Lower leg skin (tissue), 4 donors: ENCODE results near the gene AQP3. TPM values are rescaled to one million over a fixed set of nuclear protein-coding genes. Genes with fewer than 3 reads are reported as not detected.
"Not testable (repeated sequence)": the region's sequence is repeated elsewhere in the genome, so short reads cannot be mapped to it uniquely, and the experiment has no call there.

Source experiments
- DNase-seq, 2 donors: peaks; one replicate each; pipeline ENCODE4 v3.0.0-alpha.2; 2019; ENCODE audit warnings: low spot score in 2 of 2
- H3K4me3 ChIP-seq: fragments of 200-600 bp; sonication (generic); 2 replicates; pipeline ENCODE4 v1.5.1; 2017; ENCODE audit warnings: mild to moderate bottlenecking, low read depth; ENCODE audit not compliant: poor library complexity, severe bottlenecking
- CTCF ChIP-seq, 3 donors: fragments of 450-650 bp; IDR thresholded peaks; one replicate each; pipeline ENCODE4 v1.5.1; 2016; ENCODE audit warnings: antibody characterized with exemption in 3 of 3, mild to moderate bottlenecking in 3 of 3, moderate library complexity in 2 of 3
- POLR2A ChIP-seq, 2 donors: fragments of 450-650 bp; IDR thresholded peaks; one replicate each; pipeline ENCODE4 v1.6.1; 2016 to 2017; ENCODE audit warnings: antibody characterized with exemption in 2 of 2, mild to moderate bottlenecking in 1 of 2, moderate library complexity in 1 of 2
- WGBS, 2 donors: methylation state at CpG; one replicate each; pipeline ENCODE4 v1.1.5; 2018; 5-methylcytosine and 5-hydroxymethylcytosine counted together
- intact Hi-C: fragments of 100-400 bp; cut with DNase I; formaldehyde crosslinking; loops from one replicate; pipeline ENCODE4 v1.15.0; 2023; ENCODE audit warnings: low total_unique reads
- total RNA-seq, 4 donors: library from RNA; depleted of rRNA; stranded (reverse); fragments of >200 nt; gene quantifications; one replicate each; pipeline ENCODE4 v1.1.0, GENCODE V29; 2016

The AQP3 gene
- total RNA-seq, 4 donors from 2014 or later = 728 to 1,697 (median 1,073) TPM

DNA sequence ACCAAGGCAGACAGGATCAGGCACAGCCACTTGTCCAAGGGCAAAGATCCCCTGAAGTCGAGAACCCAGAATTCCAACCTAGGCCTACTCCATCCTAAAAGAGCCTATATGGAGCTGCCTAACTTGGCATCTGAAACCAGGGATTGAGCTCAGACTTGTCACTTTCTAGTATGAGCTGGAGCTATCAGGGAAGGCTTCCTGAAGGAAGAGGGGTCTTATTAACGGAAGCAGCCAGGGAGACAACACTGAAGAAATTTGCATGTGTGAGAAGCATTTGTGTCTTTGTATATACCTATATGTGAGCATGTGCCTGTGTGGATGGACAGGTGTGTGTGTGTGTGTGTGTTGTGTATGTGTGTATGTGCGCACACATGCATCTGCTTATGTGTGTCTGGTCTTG, 40.3 kb downstream of the AQP3 start:
- DNase-seq = no peak
- intact Hi-C loops = no loop called here
- WGBS, 2 donors = 88 to 94% methylated on average over 3 of the region's 3 CpGs
- no peak overlapping the region for H3K4me3 ChIP-seq
- TF ChIP-seq POLR2A (IDR thresholded peaks at IDR 0.05) (no peak), CTCF (IDR thresholded peaks at IDR 0.05) (no peak)

DNA sequence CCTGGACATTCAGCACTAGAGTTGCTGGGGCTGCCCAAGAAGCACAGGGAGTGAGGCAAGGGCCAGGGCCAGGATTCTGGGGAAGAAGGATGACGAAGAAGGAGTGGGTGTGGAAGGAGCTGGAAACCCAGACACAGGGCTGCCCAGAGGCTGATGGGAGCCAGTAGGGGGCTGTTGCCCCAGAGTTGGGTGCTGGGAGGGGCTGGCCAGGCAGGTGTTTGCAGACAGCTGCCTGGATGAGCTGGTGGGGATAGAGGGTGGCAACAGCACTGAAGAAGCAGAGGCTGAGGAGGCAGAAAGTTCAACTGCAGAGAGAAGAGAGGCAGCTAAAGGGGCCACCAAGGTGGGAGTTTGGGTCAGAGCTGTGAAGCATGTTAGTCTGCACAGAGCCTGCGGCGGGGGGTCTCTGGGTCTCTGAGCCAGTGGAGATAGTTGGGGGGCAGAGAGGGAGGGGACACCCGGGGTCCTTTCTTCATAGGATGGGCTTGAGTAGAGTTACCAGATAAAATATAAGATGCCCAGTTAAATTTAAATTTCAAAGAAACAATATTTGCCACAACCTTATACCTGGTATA, 42.5 kb downstream of the AQP3 start:
- TF ChIP-seq CTCF (IDR thresholded peaks at IDR 0.05) (no peak), POLR2A (IDR thresholded peaks at IDR 0.05) (no peak)
- no peak overlapping the region for H3K4me3 ChIP-seq
- WGBS, 2 donors = 69 to 86% methylated on average over 4 of the region's 4 CpGs
- DNase-seq = no peak
- intact Hi-C loops = loop anchor here (5.0 kb wide), 1 partner anchor 62 kb away; no protein-coding TSS in a partner anchor

- no peak for DNase-seq
- WGBS, 2 donors = 76 to 79% methylated on average over 17 of the region's 17 CpGs
- intact Hi-C loops = loop anchor here (5.0 kb wide), 1 partner anchor 63 kb away; no protein-coding TSS in a partner anchor
- TF ChIP-seq CTCF (IDR thresholded peaks at IDR 0.05) (no peak), POLR2A (IDR thresholded peaks at IDR 0.05) (no peak)
- H3K4me3 ChIP-seq = no peak overlapping the region
Observed at GRCh38 chr9:33403941-33404787, 43.2 kb downstream of the AQP3 start.

GRCh38 chr9:33402371-33402770, 45.0 kb downstream of the AQP3 start, which contains the start of gene AQP7:
AQP7 (minus strand) TSS chr9:33402568; CDS start chr9:33401262, 1,306 bp downstream.
- WGBS, 2 donors = 73 to 83% methylated on average over 4 to 10 of the region's 10 CpGs
- DNase-seq, H3K4me3 ChIP-seq: not testable (repeated sequence)
- intact Hi-C loops = loop anchor here (5.0 kb wide), 1 partner anchor 65 kb away; no protein-coding TSS in a partner anchor

DNA sequence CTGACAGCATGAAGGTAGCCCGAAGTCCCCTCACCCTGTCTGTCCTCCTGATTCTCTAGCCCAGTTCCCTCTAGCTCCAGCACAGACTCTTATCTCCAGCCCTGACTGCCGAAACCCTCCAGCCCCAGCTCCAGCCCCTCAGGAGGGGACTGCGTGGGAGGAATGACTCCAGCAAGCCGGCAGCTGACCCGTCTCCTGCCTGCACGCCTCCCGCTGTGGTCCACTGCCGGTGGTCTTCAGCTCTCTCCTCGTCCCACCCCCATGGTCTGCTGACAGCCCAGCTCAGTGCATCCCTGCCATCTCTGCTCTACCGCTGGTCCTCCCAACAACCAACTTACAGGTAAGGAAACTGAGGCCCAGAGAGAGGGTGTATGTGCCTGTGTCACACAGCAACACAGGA, 45.6 kb downstream of the AQP3 start:
- intact Hi-C loops = loop anchor here (5.0 kb wide), 1 partner anchor 65 kb away; no protein-coding TSS in a partner anchor
- not testable (repeated sequence) for H3K4me3 ChIP-seq, DNase-seq
- WGBS, 2 donors = 84 to 88% methylated on average over 10 of the region's 10 CpGs

GRCh38 chr9:33399047-33399446, 48.3 kb downstream of the AQP3 start:
- WGBS, 2 donors = 75 to 86% methylated on average over 4 of the region's 4 CpGs

DNA sequence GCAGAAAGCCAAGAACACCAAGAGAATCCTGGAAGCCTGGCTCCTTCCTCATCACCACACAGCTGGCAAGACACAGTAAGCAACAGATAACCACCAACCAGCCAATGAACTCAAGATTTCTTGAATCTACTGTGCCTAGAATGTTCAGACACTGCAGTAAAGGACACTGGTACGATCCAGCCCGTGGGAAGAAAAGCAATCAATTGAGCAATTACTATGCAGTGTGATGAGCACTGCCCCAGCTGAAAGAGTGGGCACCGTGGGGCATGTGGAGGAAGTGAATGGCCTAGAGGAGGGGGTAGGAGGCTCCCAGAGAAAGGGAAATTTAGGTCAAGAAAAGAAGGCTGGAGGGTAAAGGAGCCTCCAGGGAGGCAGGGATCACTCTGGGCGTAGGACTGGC, 49.6 kb downstream of the AQP3 start:
- WGBS, 2 donors = 78 to 90% methylated on average over 3 of the region's 4 CpGs
- DNase-seq, H3K4me3 ChIP-seq, intact Hi-C loops: not testable (repeated sequence)

More at GRCh38 chr9:33399047-33399446, 48.3 kb downstream of the AQP3 start:
- H3K4me3 ChIP-seq, DNase-seq, intact Hi-C loops: not testable (repeated sequence)

DNA sequence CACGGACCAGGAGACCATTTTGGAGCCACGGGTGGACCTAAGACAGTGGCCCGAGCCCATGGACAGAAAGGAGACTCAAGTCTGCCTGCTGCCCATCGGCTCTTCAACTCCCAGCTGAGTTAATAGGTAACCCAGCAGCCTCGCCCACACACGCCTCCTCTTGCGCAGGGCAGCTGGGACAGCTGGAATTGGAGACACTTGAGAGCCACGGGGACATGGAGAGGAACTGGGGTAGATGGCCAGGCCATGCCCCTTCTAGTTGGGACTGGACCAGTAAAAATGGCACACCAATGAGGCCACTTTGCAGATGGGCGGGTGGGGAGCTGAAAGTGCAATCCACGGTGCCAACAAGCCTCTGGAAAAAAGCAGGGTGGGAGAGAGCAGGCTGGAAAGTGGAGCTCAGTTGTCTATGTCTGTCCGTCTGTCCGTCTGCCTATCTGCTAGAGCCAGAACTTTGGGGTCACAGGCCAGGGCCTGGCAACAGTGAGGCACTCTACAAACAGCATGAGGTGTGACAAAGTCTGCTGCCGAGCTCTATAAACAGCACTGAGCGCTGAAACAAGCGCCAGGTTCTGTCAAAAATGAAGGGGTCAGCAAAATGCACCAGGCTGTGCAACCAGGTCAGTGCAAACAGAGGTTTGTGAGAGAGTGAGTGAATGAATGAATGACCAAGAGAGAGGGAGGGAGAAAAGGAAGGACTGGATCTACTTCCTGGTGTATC, 52.1 kb downstream of the AQP3 start:
- intact Hi-C loops, H3K4me3 ChIP-seq, DNase-seq: not testable (repeated sequence)
- WGBS, 2 donors = 87 to 89% methylated on average over 14 to 15 of the region's 15 CpGs

DNA sequence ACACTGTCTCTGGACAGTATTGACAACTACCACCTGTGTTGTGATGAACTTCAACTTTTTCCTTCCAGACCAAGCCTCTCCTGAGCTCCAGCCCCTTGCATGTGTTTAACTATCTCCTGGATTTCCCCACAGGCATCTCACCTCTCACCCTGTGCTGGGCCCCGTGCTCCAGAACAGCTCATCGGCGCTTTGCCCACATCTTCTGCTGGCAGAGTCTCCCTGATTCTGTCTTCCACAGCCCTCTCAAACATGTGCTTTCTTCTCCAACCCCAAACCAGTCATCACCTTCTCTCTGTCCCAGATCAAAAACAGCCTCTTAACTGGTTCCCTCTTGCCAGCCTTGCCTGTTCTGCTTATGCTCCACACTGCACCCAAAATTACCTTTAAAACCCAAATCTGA, 53.4 kb downstream of the AQP3 start:
- WGBS, 2 donors = 53 to 77% methylated on average over 3 of the region's 3 CpGs
- intact Hi-C loops, DNase-seq, H3K4me3 ChIP-seq: not testable (repeated sequence)
